ENCODE data around the gene KCNJ15. TPM values are rescaled to one million over a fixed set of nuclear protein-coding genes. Genes with fewer than 3 reads are reported as not detected.

KCNJ15 gene
- total and polyA plus RNA-seq, 2 of the 8 experiments (the other 6 are each of a cell fraction or from before 2014, with no cell fraction given), result under 0.01 TPM; not detected in 1

GRCh38 chr21:38250991-38251418 is 5.8 kb upstream of the KCNJ15 start:
- no peaks in the 10 kb centered on the region for H3K9me3 ChIP-seq (ENCODE audit: insufficient read depth in 2 of 2, low read depth in 1 of 2, low read length in 1 of 2)
- ChIA-PET POLR2A (ENCODE audit: partially characterized antibody) (no interaction called here), CTCF (ENCODE audit: partially characterized antibody) (no interaction called here)
- no peak overlapping the region for H3K4me2 ChIP-seq (ENCODE audit: insufficient read depth in 1 of 2, low read depth in 2 of 2, low read length in 2 of 2)
- H2BK120ac ChIP-seq (replicated peaks; ENCODE audit: low read depth, low read length), result no peak overlapping the region
- TF ChIP-seq KDM5A (IDR thresholded peaks at IDR 0.05; ENCODE audit: low read length), result no peak
- H3K79me1 ChIP-seq (ENCODE audit: low read depth, low read length), result no peaks in the 10 kb centered on the region
- H4K20me1 ChIP-seq (replicated peaks in 1 of 2; ENCODE audit: control insufficient read depth in 1 of 2, insufficient read depth in 2 of 2, low read length in 2 of 2), result no peaks in the 10 kb centered on the region
- WGBS, 2 experiments (ENCODE audit: extremely low coverage in 1 of 2, insufficient coverage in 1 of 2, insufficient read length in 1 of 2, insufficient replicate concordance in 2 of 2, low coverage in 1 of 2, low lambda C conversion rate in 2 of 2, missing lambda C conversion rate in 1 of 2), result 94% methylated on average over 7 of the region's 7 CpGs; no CpG with 5 or more reads in 1 of the 2 experiments
- no peak overlapping the region for H3K56ac ChIP-seq (replicated peaks; ENCODE audit: insufficient read length, low read depth, low read length)
- no peaks in the 10 kb centered on the region for H3K36me3 ChIP-seq (ENCODE audit: control insufficient read depth in 2 of 4, insufficient read depth in 4 of 4, low read length in 3 of 4)
- no peak overlapping the region for H3K4ac ChIP-seq (replicated peaks; ENCODE audit: insufficient read length, low read depth, low read length)
- H2AK5ac ChIP-seq (ENCODE audit: low read depth, low read length), result no peak overlapping the region
- H3K18ac ChIP-seq (ENCODE audit: extremely low read depth, low read length), result no peak overlapping the region
- peak overlapping the region; percentile 43; the same call in 1 of the 2 replicates for H2AFZ ChIP-seq (ENCODE audit: low read length)
- H3K4me3 ChIP-seq (ENCODE audit: extremely low read depth in 1 of 4, insufficient read depth in 2 of 4, low read depth in 3 of 4, low read length in 4 of 4), result no peak overlapping the region
- no peak overlapping the region for H4K8ac ChIP-seq (ENCODE audit: extremely low read depth, insufficient read depth, low read length)
- H3K9ac ChIP-seq (replicated peaks in 1 of 4; ENCODE audit: extremely low read depth in 1 of 4, low read depth in 3 of 4, low read length in 3 of 4), result no peak overlapping the region
- H4K5ac ChIP-seq (ENCODE audit: insufficient read length, low read depth, low read length), result no peak overlapping the region
- no peak overlapping the region for H3K27ac ChIP-seq (ENCODE audit: low read depth, low read length)
- no peak overlapping the region for H3K14ac ChIP-seq (ENCODE audit: insufficient read length)
- DNase-seq (ENCODE audit: low read depth in 1 of 2, low spot score in 2 of 2) (no peak), FAIRE-seq (no peak)
- no peak overlapping the region for H2BK5ac ChIP-seq (ENCODE audit: low read depth, low read length)
- H3K27me3 ChIP-seq (replicated peaks in 1 of 4; ENCODE audit: control insufficient read depth in 3 of 4, extremely low read depth in 1 of 4, insufficient read depth in 3 of 4, low read length in 3 of 4), result no peaks in the 10 kb centered on the region
- H3K4me1 ChIP-seq (replicated peaks in 1 of 4; ENCODE audit: control insufficient read depth in 3 of 4, insufficient read depth in 4 of 4, low read length in 3 of 4), result no peaks in the 10 kb centered on the region
- H2BK20ac ChIP-seq (ENCODE audit: low read length), result no peak overlapping the region
- H3K23ac ChIP-seq (ENCODE audit: insufficient read length), result no peak overlapping the region
- H4K91ac ChIP-seq (replicated peaks; ENCODE audit: insufficient read length, low read length), result no peak overlapping the region
- no peaks in the 10 kb centered on the region for H3K79me2 ChIP-seq (ENCODE audit: control insufficient read depth in 1 of 2, insufficient read depth in 2 of 2, low read length in 2 of 2)
- peaks cover 7% of the 10 kb centered on the region; the same call in 1 of the 2 replicates for H3K23me2 ChIP-seq (ENCODE audit: low read depth, low read length)
- no peak overlapping the region for H2BK15ac ChIP-seq (ENCODE audit: low read length)
- H2BK12ac ChIP-seq (ENCODE audit: low read depth, low read length), result no peak overlapping the region

Data from H1 (cell line).